B cell (primary cell): Measurements from ENCODE around the gene SLC12A7. TPM values are rescaled to one million over a fixed set of nuclear protein-coding genes. Genes with fewer than 3 reads are reported as not detected.

Experiments used
- ATAC-seq: fragments of 200-7000 bp; cut with Tn5 transposase; one replicate; pipeline ENCODE4 v1.10.0; 2021; ENCODE audit warnings: low read depth, mild to moderate bottlenecking, moderate number of reproducible peaks, moderate library complexity
- CTCF ChIA-PET: fragments of 350-600 bp; sonication (Branson Sonifier 250); formaldehyde crosslinking; loops from one replicate; lab custom pipeline; 2021; ENCODE audit warnings: antibody characterized with exemption, inconsistent platforms; lab: Charles Lee
- POLR2A ChIA-PET: fragments of 350-600 bp; sonication (Branson Sonifier 250); formaldehyde crosslinking; loops from one replicate; lab custom pipeline; 2021; ENCODE audit warnings: antibody characterized with exemption; lab: Charles Lee
- DNase-seq: peaks from one replicate; pipeline ENCODE4 v3.0.0; 2013
- H2AFZ ChIP-seq: 2 replicates; pipeline ENCODE4 v1.6.1; 2012; ENCODE audit warnings: mild to moderate bottlenecking, low read depth, low read length; ENCODE audit not compliant: insufficient read depth, poor library complexity, severe bottlenecking
- H3K27ac ChIP-seq, 2 donors: 1 replicate in 1 of 2; 2 replicates in 1 of 2; pipeline ENCODE4 v1.5.1; 2012 to 2013; ENCODE audit warnings: low read length in 2 of 2, mild to moderate bottlenecking in 2 of 2, moderate library complexity in 1 of 2
- H3K27me3 ChIP-seq, 4 experiments: fragments of 200-600 bp in 1 of 4; sonication (generic) in 1 of 4; replicated peaks in 1 of 4; 1 replicate in 2 of 4; 2 replicates in 2 of 4; pipeline versions ENCODE4 v1.6.1 to v1.7.0; 2013 to 2016; ENCODE audit warnings: low read length in 3 of 4, mild to moderate bottlenecking in 2 of 4, mixed read lengths in 1 of 4, moderate library complexity in 1 of 4; ENCODE audit not compliant: insufficient read depth in 4 of 4, control insufficient read depth in 3 of 4; ENCODE audit errors: control extremely low read depth in 1 of 4
- H3K36me3 ChIP-seq, 2 experiments: replicated peaks in 1 of 2; 1 replicate in 1 of 2; 2 replicates in 1 of 2; pipeline versions ENCODE4 v1.6.1 to v1.7.1; 2013; ENCODE audit warnings: low read length in 1 of 2; ENCODE audit not compliant: insufficient read depth in 2 of 2, control insufficient read depth in 1 of 2; ENCODE audit errors: control extremely low read depth in 1 of 2, extremely low read depth in 1 of 2
- H3K4me1 ChIP-seq, 2 donors: fragments of 200-600 bp in 1 of 2; sonication (generic) in 1 of 2; 1 replicate in 1 of 2; 2 replicates in 1 of 2; pipeline versions ENCODE4 v1.5.1 to v1.6.1; 2013 to 2017; ENCODE audit warnings: low read length in 2 of 2; ENCODE audit not compliant: control insufficient read depth in 2 of 2, insufficient read depth in 2 of 2
- H3K4me2 ChIP-seq: replicated peaks from 2 replicates; pipeline ENCODE3; 2012; ENCODE audit warnings: mild to moderate bottlenecking, low read depth, low read length; ENCODE audit not compliant: poor library complexity, severe bottlenecking
- H3K4me3 ChIP-seq, 5 experiments: fragments of 200-600 bp in 1 of 5; sonication (generic) in 1 of 5; 1 replicate in 3 of 5; 2 replicates in 2 of 5; pipeline versions ENCODE4 v1.5.1 to v1.7.0; 2011 to 2016; ENCODE audit warnings: low read length in 4 of 5, mild to moderate bottlenecking in 4 of 5, low read depth in 2 of 5, control low read depth in 1 of 5, moderate library complexity in 1 of 5; ENCODE audit not compliant: insufficient read depth in 1 of 5; ENCODE audit errors: control extremely low read depth in 1 of 5, extremely low read depth in 1 of 5
- H3K79me2 ChIP-seq: fragments of 200-600 bp; sonication (generic); one replicate; pipeline ENCODE4 v1.6.0; 2016; ENCODE audit warnings: low read length; ENCODE audit not compliant: control insufficient read depth, insufficient read depth
- H3K9ac ChIP-seq: fragments of 200-600 bp; sonication (generic); 2 replicates; pipeline ENCODE4 v1.6.1; 2017; ENCODE audit warnings: mild to moderate bottlenecking, low read length, moderate library complexity
- H3K9me3 ChIP-seq, 3 donors: one replicate each; pipeline versions ENCODE4 v1.6.1 to v1.7.1; 2013; ENCODE audit warnings: low read length in 2 of 3; ENCODE audit not compliant: control insufficient read depth in 2 of 3, insufficient read depth in 1 of 3; ENCODE audit errors: control extremely low read depth in 1 of 3
- H4K20me1 ChIP-seq: 2 replicates; pipeline ENCODE4 v1.6.0; 2012; ENCODE audit warnings: mild to moderate bottlenecking, low read length; ENCODE audit not compliant: insufficient read depth, control insufficient read depth, poor library complexity, severe bottlenecking
- H3K27ac Mint-ChIP-seq: one replicate; pipeline ENCODE4 v1.8.0; 2021; ENCODE audit warnings: mixed read lengths
- H3K27me3 Mint-ChIP-seq: one replicate; pipeline ENCODE4 v1.8.0; 2021; ENCODE audit warnings: mixed read lengths
- H3K4me1 Mint-ChIP-seq: one replicate; pipeline ENCODE4 v1.8.0; 2021; ENCODE audit warnings: mixed read lengths
- H3K4me3 Mint-ChIP-seq: one replicate; pipeline ENCODE4 v1.8.0; 2021; ENCODE audit warnings: mixed read lengths
- H3K9me3 Mint-ChIP-seq: one replicate; pipeline ENCODE4 v1.8.0; 2022; ENCODE audit warnings: mixed read lengths; ENCODE audit not compliant: insufficient read depth
- CTCF ChIP-seq: fragments of 200-600 bp; IDR thresholded peaks from one replicate; pipeline ENCODE4 v1.8.0; 2022; ENCODE audit warnings: antibody characterized with exemption, mild to moderate bottlenecking
- EZH2 ChIP-seq: IDR thresholded peaks from 2 replicates; pipeline ENCODE4 v1.6.1; 2012; ENCODE audit warnings: borderline replicate concordance, low read depth, mild to moderate bottlenecking, moderate library complexity, low read length; ENCODE audit not compliant: insufficient read depth, poor library complexity, severe bottlenecking
- WGBS: methylation state at CpG from one replicate; pipeline ENCODE4 v1.1.5; 2013; ENCODE audit warnings: missing lambda C conversion rate; ENCODE audit not compliant: insufficient coverage; 5-methylcytosine and 5-hydroxymethylcytosine counted together
- intact Hi-C: fragments of 100-400 bp; cut with micrococcal nuclease; formaldehyde crosslinking; loops from one replicate; pipeline ENCODE4 v1.10.0; 2022
- polyA plus RNA-seq: library from polyadenylated mRNA; depleted of rRNA; stranded (reverse); fragments of >200 nt; gene quantifications from 2 replicates; pipeline ENCODE4 v1.2.3, GENCODE V29; 2012
- total RNA-seq, 2 donors: library from RNA; stranded (reverse); fragments of 120-200 nt in 1 of 2; gene quantifications; 1 replicate in 1 of 2; 2 replicates in 1 of 2; pipeline versions ENCODE4 v1.2.3 to v1.2.4, GENCODE V29; 2013 to 2022

The SLC12A7 gene
- total and polyA plus RNA-seq, 2 donors (not counting 1 experiment from before 2014, with no cell fraction given), result 25.5 to 34.4 TPM

DNA sequence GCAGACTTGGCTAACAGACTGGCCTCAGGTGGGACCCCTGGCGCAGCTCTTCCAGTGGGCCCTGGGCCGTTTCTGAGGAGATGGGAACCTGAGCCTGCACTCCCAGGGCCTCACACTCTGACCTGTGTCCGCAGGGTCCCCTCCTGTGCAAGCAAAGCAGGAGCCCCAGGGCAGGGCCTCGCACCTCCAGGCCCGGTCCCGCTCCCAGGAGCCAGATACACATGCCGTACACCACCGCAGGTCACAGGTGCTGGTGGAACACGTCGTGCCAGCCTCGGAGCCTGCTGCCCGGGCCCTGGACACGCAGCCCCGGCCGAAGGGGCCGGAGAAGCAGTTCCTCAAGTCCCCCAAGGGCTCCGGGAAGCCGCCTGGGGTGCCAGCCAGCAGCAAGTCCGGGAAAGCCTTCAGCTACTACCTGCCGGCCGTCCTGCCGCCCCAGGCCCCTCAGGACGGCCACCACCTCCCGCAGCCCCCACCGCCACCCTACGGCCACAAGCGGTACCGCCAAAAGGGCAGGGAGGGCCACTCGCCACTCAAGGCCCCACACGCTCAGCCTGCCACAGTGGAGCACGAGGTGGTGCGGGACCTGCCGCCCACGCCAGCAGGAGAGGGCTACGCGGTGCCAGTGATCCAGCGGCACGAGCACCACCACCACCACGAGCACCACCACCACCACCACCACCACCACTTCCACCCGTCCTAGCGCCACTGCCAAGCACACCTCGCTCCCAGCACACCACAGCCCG lies 74.0 kb downstream of the SLC12A7 start:
- 94% methylated on average over 43 of the region's 43 CpGs for WGBS
- Histone ChIP-seq H3K36me3 (no peaks in the 10 kb centered on the region), H3K4me2 (no peak overlapping the region), H4K20me1 (no peaks in the 10 kb centered on the region), H3K4me1 (no peaks in the 10 kb centered on the region), H2AFZ (no peak overlapping the region), H3K27ac (no peak overlapping the region), H3K79me2 (no peaks in the 10 kb centered on the region), H3K27me3 (peaks cover 0 to 9% (median 0%) of the 10 kb centered on the region in 4 experiments), H3K9ac (no peak overlapping the region), H3K4me3 (no peak overlapping the region), H3K9me3 (no peaks in the 10 kb centered on the region)
- no peaks in the 10 kb centered on the region for H3K4me1 Mint-ChIP-seq
- TF ChIP-seq CTCF (no peak), EZH2 (no peak)
- no peak overlapping the region for H3K27ac Mint-ChIP-seq
- POLR2A ChIA-PET, result no interaction called here
- ATAC-seq (no peak), DNase-seq (no peak)
- H3K9me3 Mint-ChIP-seq, result peaks cover 10% of the 10 kb centered on the region
- CTCF ChIA-PET, result no interaction called here
- intact Hi-C loops, result no loop called here
- no peaks in the 10 kb centered on the region for H3K27me3 Mint-ChIP-seq
- H3K4me3 Mint-ChIP-seq, result no peak overlapping the region

DNA sequence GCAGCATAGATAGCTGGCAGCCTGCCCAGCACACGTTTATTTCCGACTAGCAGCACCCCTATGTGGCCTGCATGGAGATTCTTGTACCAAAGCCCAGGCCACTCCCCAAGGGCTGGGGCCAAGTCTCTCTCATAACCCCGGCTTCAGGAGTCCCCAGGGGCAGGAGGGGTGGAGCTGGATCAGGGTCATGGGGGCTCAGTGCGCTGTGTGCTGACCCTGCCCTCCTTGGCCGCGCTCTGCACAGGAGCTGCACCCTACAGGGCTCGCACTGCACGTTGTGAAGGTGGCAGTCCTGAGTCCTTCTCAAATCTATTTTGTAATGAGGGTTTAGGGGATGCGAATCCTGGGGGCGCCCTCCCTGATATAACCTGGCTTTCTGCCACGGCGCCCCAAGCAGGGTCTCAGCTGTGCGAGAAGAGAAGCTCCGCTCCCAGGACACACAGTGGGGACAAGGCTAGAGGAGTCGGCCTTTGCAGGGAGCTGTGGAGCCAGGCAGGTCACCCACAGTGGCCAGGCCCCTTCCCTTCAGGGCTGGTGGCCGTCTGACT lies 74.7 kb downstream of the SLC12A7 start:
- no peaks in the 10 kb centered on the region for H3K27me3 Mint-ChIP-seq
- H4K20me1 ChIP-seq, result no peaks in the 10 kb centered on the region
- H3K4me3 Mint-ChIP-seq, result no peak overlapping the region
- ATAC-seq, result no peak
- no peak for DNase-seq
- H3K27ac ChIP-seq, result no peak overlapping the region
- H3K27ac Mint-ChIP-seq, result no peak overlapping the region
- no peak overlapping the region for H3K4me3 ChIP-seq
- no peaks in the 10 kb centered on the region for H3K36me3 ChIP-seq
- no peak for TF ChIP-seq CTCF
- TF ChIP-seq EZH2, result no peak
- ChIA-PET CTCF (no interaction called here), POLR2A (no interaction called here)
- no peaks in the 10 kb centered on the region for H3K79me2 ChIP-seq
- H3K4me2 ChIP-seq, result no peak overlapping the region
- H3K27me3 ChIP-seq, result peaks cover 0 to 11% (median 0%) of the 10 kb centered on the region in 4 experiments
- intact Hi-C loops, result no loop called here
- no peak overlapping the region for H2AFZ ChIP-seq
- H3K9me3 ChIP-seq, result no peaks in the 10 kb centered on the region
- no peaks in the 10 kb centered on the region for H3K4me1 Mint-ChIP-seq
- WGBS, result 86% methylated on average over 13 of the region's 16 CpGs
- no peaks in the 10 kb centered on the region for H3K4me1 ChIP-seq
- H3K9me3 Mint-ChIP-seq, result peaks cover 6% of the 10 kb centered on the region
- no peak overlapping the region for H3K9ac ChIP-seq
